AG04449 (cell line): ENCODE results near the gene SNTG2.

ENCODE experiments used
- CTCF ChIA-PET: fragments of 350-600 bp; formaldehyde crosslinking; extraction: SDS; loops from one replicate; lab custom pipeline; 2021; ENCODE audit warnings: antibody characterized with exemption; lab: Yijun Ruan, JAX
- POLR2A ChIA-PET: fragments of 400-600, 350-600 bp; formaldehyde crosslinking; extraction: SDS; loops from one replicate; lab custom pipeline; 2020; ENCODE audit warnings: antibody characterized with exemption, inconsistent platforms; lab: Yijun Ruan, JAX
- DNase-seq: peaks from one replicate; pipeline ENCODE4 v3.0.0-alpha.2; 2010; ENCODE audit warnings: low read depth, low spot score
- H3K4me3 ChIP-seq: 2 replicates; pipeline ENCODE4 v1.5.1; 2011; ENCODE audit warnings: low read depth, mild to moderate bottlenecking, control low read depth, low read length
- CTCF ChIP-seq: IDR thresholded peaks from one replicate; pipeline ENCODE4 v1.5.1; 2011; ENCODE audit warnings: mild to moderate bottlenecking, moderate library complexity, low read length, control low read depth, inconsistent platforms; ENCODE audit not compliant: insufficient read depth; ENCODE audit errors: missing control alignments

Gene SNTG2

GRCh38 chr2:1047485-1047884 lies 96.8 kb downstream of the SNTG2 start:
- no peak for DNase-seq
- no peak overlapping the region for H3K4me3 ChIP-seq
- POLR2A ChIA-PET: no interaction called here
- CTCF ChIA-PET: no interaction called here
- TF ChIP-seq CTCF: no peak

GRCh38 chr2:1049691-1050090 lies 99.0 kb downstream of the SNTG2 start:
- TF ChIP-seq CTCF: no peak
- POLR2A ChIA-PET: no interaction called here
- no peak overlapping the region for H3K4me3 ChIP-seq
- peak; percentile 56 for DNase-seq
- CTCF ChIA-PET: no interaction called here

GRCh38 chr2:1051075-1051474 lies 100.4 kb downstream of the SNTG2 start:
- POLR2A ChIA-PET: no interaction called here
- DNase-seq: no peak
- no peak overlapping the region for H3K4me3 ChIP-seq
- peak; percentile 45 for TF ChIP-seq CTCF
- CTCF ChIA-PET: interaction anchor here (0.6 to 2.3 kb wide), 6 partner anchors 8 to 836 kb away, joined by 3 to 8 read pairs (median 4); no protein-coding TSS in a partner anchor

DNA sequence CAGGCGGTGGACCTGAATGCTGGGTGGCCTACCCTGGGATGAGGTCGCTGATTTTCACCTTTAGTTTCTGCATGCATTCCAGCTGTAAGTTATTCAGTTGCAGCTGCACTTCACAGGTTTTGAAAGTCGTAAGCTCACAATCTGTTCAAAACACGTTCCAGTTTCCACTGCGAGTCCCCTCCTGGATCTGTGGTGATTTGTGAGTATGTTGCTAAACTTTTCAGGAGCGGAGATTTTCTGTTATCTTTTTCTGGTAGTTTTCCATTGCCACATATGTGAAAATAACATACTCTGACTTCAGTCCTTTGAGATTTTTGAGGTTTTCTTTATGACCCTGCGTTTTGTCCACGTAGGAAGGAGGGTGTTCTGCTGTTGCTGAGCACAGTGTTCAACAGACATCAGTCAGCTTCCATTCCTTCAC lies 102.1 kb downstream of the SNTG2 start:
- POLR2A ChIA-PET: no interaction called here
- DNase-seq: peak; percentile 60
- no peak for TF ChIP-seq CTCF
- no peak overlapping the region for H3K4me3 ChIP-seq
- CTCF ChIA-PET: interaction anchor here (0.9 to 2.3 kb wide), 2 partner anchors 9 to 337 kb away, joined by 4 to 8 read pairs; no protein-coding TSS in a partner anchor

GRCh38 chr2:1053786-1054185 lies 103.1 kb downstream of the SNTG2 start:
- ChIA-PET POLR2A (no interaction called here), CTCF (no interaction called here)
- DNase-seq: no peak
- no peak overlapping the region for H3K4me3 ChIP-seq
- no peak for TF ChIP-seq CTCF

GRCh38 chr2:1054399-1054798 lies 103.8 kb downstream of the SNTG2 start:
- ChIA-PET POLR2A (no interaction called here), CTCF (no interaction called here)
- no peak for TF ChIP-seq CTCF
- DNase-seq: no peak
- H3K4me3 ChIP-seq: no peak overlapping the region
